Hypothalamus (tissue), 51 donors: Measurements from ENCODE around the gene CCL21.

Source experiments
- DNase-seq, 51 donors: peaks; one replicate each; lab custom pipeline; 2025; lab: John Stamatoyannopoulos, UW

The CCL21 gene

GRCh38 chr9:34675048-34675714 lies 34.8 kb downstream of the CCL21 start:
- peak in 18 of 51 donors; percentile 2 to 56 (median 15) for DNase-seq

GRCh38 chr9:34674440-34674839 lies 35.5 kb downstream of the CCL21 start:
- DNase-seq, result no peak

GRCh38 chr9:34671307-34671706 lies 38.6 kb downstream of the CCL21 start:
- DNase-seq, result no peak

- no peak for DNase-seq
Measured at GRCh38 chr9:34669809-34670562, 40.0 kb downstream of the CCL21 start.

GRCh38 chr9:34665381-34666250 lies 44.3 kb downstream of the CCL21 start:
- peak; percentile 19 to 97 (median 88) for DNase-seq

GRCh38 chr9:34665067-34665380 lies 44.9 kb downstream of the CCL21 start:
- DNase-seq, result no peak

DNA sequence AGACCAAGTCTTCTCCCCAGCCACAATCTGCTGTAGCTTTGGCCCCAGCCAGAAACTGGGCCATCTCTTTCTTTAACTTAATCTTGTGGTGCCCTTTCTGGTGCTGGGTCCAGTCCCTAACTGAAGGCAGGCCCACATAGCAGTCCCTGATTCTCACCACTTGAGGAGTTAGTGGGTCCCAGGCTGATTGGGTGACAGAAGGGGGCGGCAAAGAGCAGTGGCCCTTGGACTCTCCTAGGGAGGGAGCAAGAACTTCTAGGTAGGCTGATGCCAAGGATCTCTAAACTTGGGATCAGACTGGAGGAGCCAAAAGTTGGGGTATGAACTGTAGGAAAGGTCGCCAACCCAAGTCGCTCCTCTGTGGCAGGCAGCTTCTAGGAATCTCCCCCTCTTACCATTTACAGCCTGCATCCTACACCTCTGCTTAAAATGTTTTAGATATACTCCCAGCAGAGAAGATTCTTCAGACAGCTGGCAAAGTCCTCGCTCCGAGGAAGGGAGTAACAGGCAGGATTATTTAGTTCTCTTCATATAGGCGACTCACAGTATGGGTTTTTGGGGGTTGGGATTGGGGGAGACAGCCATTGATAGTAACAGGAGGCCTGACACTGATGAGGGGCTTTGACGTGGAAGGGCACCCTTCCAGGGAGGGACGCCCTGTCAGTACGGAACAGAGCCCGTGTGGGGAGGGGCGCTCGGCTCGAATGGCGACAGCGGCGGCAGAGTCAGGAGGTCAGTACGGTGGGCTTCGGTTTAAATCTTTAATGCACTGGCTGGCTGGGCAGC lies 45.5 kb downstream of the CCL21 start:
- DNase-seq, result peak in 44 of 51 donors; percentile 10 to 81 (median 48)

DNA sequence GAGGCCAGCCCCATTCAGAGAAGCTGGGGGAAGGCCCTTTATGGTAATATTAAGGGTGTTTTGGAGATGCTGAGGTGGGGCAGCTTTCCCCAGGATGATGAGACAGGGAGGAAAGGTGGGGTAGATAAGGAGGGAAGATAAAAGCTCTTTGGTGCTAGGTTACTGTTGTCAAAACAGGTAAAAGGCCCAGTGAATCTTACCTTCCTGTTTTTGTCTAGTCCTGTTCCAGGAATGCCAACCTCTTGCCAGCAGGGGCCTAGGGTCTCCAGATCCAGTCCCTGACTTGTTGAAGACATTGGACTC lies 46.7 kb downstream of the CCL21 start:
- DNase-seq, result no peak

DNA sequence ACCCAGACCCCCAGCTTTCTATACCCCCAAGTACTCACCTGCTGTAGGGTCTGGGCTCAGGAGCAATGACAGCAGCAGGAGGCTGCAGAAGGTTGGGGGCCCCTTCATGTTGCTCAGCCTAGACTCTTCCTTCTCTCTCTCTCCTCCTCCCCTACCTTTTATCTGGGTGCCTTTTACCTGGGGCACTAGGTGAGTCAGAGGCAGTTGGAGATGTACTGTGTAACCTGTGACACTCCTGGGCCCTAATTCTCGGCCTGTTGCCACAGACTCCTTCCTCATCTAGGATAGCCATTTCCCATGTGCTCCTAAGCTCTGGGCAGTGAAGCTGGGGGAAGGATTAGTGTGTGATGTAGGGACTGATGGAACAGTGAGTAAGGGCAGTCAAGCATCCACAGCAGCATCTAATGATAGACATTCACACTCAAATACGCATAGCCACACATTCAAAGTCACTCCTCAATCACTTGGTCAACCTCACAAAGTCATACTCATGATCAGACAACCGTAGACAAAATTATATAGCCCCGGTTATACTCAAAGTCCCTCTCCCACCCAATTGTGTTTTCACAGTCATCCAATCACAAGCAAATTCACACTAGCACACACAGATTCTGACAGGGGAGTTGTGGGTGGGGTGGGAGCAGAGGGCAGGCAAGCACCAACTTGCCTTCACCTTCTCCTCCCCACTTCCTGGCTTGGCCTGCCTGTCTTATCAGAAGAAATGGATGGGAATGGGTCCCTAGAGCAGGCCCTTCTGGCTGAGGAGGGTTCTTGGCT lies 47.2 kb downstream of the CCL21 start, which contains the start of gene CCL27:
TSS of gene CCL27 (minus strand) at position 132 of the 777 bp plus-strand sequence. CDS start at position 108, 24 bp downstream.
- no peak for DNase-seq

DNA sequence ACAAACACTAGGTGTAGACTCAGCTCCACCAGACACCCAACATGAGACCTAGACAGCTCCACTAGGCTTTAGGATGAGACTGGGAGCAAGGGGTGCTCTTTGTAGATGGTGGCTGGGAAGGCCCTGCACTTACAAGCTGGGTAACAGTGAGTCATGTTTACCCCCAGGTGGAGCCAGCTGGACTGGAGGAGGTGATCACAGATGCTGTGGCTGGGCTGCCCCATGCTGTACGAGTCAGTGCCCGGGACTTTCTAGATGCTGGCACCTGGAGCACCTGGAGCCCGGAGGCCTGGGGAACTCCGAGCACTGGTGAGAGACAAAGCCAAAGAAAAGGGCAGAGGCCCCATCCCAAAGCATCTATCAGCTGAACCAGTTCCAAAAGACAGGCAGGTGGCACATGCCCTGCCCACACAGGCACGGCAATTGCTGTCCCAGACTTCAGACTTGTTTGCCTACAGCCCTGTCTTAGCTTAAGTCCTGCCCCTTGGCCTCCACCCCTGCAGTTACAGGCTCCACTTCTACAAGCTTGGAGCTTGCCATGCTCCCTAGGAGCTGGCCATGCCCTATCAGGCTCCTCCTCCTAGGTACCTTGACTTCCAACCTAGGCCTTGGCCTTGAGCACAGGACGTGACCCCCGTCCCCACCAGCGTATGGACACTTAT lies 50.2 kb downstream of the CCL21 start:
- no peak for DNase-seq
